Activated CD4-positive, alpha-beta T cell treated with anti-CD3 and anti-CD28 coated beads for 24 hours (primary cell): ENCODE data around the gene SRRD.
A peak's percentile ranks its signal among the peaks of the same experiment; 100 is the strongest.
"Not testable (repeated sequence)": the region's sequence is repeated elsewhere in the genome, so short reads cannot be mapped to it uniquely, and the experiment has no call there.

Experiments
- DNase-seq, 2 donors: peaks; one replicate each; pipeline ENCODE4 v3.0.0-alpha.2; 2020; ENCODE audit warnings: low read depth in 2 of 2

Gene SRRD

GRCh38 chr22:26483439-26484359 lies at the start of gene SRRD, which contains the start of gene HPS4:
Gene SRRD (plus strand): TSS chr22:26483877. CDS start chr22:26483891, 14 bp downstream.
Gene HPS4 (minus strand): TSS chr22:26483783. CDS start chr22:26481762, 2,021 bp downstream.
- DNase-seq, result peak; percentile 83 to 86

GRCh38 chr22:26435327-26436093 lies 48.2 kb upstream of the SRRD start:
- DNase-seq, result no peak

- DNase-seq, result no peak
Measured at GRCh38 chr22:26436903-26437515, 46.7 kb upstream of the SRRD start.

GRCh38 chr22:26437694-26438392 lies 45.8 kb upstream of the SRRD start:
- no peak for DNase-seq

GRCh38 chr22:26438776-26439175 lies 44.9 kb upstream of the SRRD start:
- DNase-seq, result not testable (repeated sequence)

GRCh38 chr22:26439559-26439958 lies 44.1 kb upstream of the SRRD start:
- DNase-seq, result no peak

GRCh38 chr22:26442086-26442756 lies 41.5 kb upstream of the SRRD start:
- DNase-seq, result no peak

GRCh38 chr22:26443901-26444690 lies 39.6 kb upstream of the SRRD start:
- DNase-seq, result no peak

- DNase-seq, result no peak
Measured at GRCh38 chr22:26444777-26445176, 38.9 kb upstream of the SRRD start.

GRCh38 chr22:26445577-26446275 lies 38.0 kb upstream of the SRRD start:
- DNase-seq, result no peak

- DNase-seq, result no peak
Measured at GRCh38 chr22:26446808-26447515, 36.7 kb upstream of the SRRD start.

GRCh38 chr22:26447584-26448329 lies 35.9 kb upstream of the SRRD start:
- no peak for DNase-seq

GRCh38 chr22:26448334-26448733 lies 35.3 kb upstream of the SRRD start:
- DNase-seq, result no peak

GRCh38 chr22:26448941-26449340 lies 34.7 kb upstream of the SRRD start:
- DNase-seq, result no peak

- no peak for DNase-seq
Measured at GRCh38 chr22:26450453-26451185, 33.1 kb upstream of the SRRD start.

GRCh38 chr22:26452236-26453016 lies 31.3 kb upstream of the SRRD start:
- DNase-seq, result no peak

- DNase-seq, result no peak
Measured at GRCh38 chr22:26453216-26453615, 30.5 kb upstream of the SRRD start.
